ELR (cell line): ENCODE measurements around the gene GEN1.

Experiments used
- DNase-seq: peaks from one replicate; pipeline ENCODE4 v3.0.0-alpha.2; 2015; ENCODE audit warnings: low read depth

The GEN1 gene

DNA sequence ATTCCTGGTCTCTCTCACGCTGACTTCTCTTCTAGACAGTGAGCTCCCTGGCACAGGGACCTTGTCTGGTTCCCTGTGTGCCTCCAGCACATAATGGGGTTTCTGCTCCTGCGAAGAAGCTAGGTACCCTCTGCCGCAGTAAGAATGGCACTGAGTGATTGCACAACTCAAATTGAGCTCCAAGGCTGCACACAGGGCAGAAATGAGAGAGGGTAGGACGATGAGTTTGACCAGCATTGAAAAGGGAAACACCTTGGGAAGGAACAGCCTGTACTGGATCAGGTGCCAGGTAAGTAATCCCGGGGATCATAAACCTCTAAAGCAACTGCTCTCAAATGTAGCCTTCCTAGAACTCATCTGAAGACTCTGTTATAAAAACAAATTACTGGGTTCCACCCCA, 41.4 kb downstream of the GEN1 start:
- no peak for DNase-seq

DNA sequence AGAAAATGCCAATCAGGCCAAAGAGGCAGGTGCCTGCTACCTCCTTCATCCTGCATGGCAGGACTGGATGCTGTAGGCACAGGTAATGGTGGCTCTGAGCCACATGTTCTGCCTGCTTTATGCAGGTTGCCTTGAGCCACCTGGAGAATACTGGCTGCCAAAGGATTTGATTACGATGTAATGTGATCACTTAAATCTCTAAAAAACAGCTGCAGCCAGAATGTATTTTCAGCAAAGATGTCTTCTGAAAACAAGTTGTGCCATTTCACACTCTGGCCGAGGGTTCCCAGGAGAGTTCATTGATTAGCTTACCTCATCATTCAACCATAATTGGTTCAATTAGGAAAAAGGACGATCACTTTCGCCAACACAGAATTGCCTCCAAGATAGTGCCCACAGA, 44.4 kb downstream of the GEN1 start:
- DNase-seq, result no peak

DNA sequence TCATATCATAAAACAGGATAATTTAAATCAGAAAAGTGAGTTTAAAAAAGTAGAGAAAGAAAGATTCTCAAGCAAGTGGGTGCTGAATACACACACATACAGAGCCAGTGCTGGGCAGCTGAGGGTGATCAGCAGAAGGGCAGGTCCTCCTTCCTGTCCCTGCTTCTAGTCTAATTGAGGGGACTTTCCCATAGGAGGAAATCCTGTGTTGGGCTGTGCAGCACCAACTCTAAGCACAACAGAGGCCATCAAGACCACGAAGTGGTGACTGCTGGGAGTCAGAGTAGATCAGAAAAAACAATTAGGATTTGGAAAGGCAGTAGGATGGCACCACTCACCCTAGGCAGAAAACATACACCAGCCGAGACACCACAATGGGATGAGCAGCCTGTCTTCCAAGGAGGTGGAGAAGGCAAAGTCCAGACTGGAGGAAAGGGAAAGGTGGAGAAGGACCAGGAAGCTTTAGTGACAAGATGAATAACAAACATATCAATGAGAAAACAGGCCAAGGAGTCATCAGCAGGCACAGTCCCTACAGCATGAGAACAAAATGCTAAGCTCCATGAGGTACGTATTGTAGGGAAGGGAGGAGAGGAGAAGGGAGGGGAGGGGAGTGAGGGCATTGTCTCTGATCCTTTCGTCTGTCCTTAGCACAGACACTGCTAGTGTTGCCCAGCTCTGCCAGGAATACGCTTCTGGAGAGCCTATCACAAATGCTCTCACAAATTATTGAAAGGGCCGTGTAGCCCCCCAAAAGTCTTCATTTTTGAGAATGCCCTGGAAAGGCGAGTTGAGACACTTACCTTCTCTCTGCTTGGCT, 45.6 kb downstream of the GEN1 start:
- no peak for DNase-seq

DNA sequence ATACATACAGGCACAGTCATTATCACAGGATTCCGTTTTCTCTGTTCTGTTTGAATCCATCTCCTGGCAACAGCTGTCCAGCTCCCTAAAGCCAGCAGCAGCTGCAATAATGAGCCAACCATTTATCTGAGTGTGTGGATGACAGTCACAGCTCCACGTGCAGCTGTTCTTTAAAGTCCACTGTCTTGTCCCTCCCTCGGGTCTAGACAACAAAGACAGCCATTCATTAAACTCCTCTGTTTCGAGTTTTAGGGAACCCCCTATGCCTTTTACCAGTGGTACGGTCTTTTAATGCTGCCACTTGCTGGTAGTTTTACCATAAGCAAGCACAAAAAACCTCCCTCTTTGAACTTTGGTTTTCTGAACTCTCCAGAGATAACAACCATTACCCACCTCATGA, 46.3 kb downstream of the GEN1 start:
- no peak for DNase-seq

DNA sequence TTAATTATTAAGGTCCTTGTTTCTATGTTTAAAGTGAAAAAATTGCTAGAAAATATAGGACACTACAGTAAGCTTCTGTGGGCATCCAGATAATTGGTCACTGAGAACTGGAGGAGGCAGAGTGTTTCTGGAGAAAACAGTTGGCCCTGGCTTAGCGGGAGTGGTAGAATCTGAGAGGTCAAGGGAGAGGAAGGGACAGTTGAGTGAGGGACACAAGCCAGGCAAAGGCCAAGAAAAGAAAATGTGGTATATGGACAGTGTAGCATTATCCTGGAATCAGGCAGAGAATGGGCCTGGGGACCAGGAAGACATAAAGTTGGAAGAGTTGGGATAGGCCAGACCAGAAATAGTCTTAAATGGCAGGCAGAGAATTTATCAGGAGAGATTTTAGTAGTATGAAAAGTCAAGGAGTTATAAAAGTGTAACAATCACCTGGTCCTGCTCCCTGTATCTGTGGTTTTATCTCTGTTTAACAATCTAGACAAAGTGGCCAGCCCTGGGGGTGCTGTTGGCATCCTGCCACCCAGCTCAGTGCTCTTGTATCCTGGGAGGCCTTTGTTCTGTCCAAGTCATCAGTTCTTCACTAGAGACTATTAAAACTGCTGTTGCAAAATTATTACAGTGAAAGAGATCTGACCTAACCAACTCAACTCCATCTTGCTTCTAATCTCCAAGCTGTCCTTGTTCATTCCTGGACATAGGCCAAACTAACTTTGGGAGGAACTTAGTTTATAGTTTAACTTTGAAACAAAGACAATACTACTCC, 46.9 kb downstream of the GEN1 start:
- DNase-seq, result no peak

DNA sequence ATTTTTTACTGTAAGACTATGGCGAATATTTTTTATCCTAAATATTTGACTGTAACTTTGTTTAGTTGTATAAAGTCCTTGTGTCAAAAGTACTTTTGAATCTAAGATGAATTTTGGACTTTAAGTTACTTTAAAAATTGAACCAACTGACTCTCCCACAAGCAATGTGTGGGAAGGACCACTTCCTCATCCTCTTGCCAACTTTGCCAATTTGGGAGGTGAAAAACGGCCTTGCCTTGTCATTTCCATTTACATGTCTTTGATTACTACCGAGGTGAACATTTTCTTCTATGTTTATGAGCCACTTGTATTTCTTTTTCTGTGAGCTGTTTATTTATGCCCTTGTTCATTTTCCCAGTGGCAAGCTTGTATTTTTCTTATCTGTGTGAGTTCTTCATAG, 49.6 kb downstream of the GEN1 start:
- no peak for DNase-seq

DNA sequence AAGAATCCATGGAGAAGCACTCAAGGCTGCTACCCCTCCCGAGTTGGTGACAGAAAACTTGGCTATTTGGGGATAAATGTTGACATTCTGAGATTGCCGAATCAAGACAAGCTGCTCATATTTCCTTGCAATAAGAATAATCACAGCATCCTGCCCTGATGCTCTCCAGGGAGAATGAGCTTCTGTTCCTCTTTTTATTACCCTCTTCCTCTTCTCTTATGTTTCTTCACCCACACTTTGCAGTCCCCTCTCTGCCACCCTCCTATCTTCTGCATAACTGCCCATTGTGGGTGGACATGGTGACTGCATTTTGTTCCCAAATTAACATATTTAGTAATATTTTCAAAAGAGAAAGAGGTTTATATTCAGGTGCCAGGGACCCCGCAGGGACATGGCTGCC, 50.4 kb downstream of the GEN1 start:
- no peak for DNase-seq

DNA sequence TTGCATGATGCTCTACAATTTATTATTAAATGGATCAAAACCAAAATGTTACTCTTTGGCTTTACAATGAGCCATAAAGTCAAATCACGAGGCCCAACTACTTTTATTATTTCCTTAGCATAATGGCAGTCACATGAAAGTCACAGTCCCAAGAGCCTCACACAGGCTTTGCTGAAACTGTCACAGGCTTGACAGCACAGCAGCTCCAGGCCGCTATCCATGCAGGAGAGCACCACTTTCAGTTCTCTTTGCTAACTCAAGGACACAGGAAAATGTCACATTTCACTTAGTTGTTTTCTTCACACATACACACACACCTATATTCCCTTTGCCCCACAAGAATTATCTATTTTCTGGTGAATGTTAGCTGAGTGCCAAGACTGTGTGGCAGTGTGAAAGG, 51.2 kb downstream of the GEN1 start:
- DNase-seq, result no peak

DNA sequence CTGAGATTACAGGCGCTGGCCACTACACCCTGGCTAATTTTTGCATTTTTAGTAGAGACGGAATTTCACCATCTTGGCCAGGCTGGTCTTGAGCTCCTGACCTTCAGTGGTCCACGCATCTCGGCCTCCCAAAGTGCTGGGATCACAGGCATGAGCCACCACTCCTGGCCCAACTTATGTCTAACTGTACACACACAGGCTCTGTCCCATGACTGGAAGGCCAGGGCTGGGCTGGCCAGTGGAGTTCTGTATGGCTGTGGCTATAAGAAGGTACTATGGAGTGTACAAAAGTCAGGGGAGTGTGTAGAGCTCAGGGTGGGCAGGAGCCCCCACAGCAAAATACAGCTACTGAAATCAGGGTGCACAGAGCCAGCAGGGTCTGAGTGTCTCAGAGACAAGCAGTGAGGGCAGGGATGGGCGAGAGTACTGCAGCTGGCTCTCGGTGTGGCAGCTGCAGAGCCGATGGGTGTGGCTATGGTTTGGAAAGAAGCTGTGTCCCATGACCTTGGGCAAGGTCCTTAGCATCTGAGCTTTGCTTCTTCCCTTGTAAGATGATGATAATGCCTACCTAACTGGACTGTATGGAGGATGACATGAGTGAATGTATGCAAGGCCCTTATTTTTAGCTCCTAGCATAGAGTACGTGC, 51.9 kb downstream of the GEN1 start:
- no peak for DNase-seq

DNA sequence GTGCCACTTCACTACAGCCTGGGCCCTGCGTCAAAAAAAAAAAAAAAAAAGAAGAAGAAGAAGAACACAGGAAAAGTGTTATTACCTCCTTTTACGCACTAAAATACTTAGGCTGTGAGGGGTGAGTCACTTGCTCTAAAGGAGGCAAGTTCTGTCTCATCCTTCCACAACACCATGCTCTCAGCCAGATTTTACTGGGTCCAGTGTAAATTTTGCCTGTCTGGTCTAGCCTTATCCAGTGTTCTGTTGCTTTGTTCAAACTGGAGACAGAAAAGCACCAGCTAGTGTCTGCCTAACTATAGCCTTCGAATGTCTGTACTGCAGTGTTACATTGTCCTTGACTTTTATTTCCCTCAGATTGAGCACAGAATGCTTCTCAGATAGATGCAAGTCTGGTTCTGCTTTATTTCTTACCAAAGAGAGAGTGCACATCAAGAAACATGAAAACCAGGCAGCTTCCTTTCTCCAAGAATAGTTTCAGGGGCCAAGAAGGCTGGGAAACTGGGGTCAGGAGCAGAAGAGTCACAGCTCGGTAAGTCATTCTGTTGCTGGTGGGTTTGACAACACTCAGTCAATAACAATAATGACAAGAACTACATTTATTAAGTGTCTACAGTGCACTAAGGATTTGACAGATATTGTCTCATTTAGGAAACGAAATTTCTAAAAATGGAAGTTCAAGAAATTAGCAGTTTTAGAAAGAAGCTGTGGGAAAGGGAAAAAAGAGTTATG, 59.2 kb downstream of the GEN1 start:
- peak; percentile 8 for DNase-seq

DNA sequence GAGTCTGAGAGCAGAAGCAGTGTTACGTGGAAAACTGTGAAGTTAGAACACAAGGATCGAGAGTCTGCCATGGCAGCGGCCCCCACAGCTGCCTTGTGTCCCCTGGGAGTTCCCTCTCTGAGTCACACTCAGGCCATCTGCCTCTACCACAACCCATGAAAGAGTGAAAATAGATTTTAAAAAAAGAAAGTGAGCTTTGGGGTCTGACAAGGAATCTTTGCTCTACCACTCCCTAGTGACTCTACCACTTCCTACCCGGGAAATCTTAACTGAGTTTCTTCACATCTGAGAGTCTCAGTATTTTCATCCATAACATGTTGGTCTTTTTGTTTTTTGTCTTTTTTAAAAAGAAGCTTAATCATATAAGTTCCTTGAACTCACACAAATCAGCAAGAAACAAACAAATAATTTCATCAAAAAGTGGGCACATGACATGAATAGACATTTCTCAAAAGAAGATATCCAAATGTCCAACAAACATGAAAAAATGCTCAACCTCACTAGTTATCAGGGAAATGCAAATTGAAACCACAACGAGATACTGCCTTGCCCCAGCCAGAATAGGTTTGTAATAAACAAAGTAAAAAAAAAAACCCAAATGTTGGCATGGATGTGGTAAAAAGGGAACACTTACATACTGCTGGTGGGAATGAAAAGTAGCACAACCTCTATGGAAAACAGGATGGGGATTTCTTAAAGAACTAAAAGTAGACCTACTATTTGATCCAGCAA, 60.0 kb downstream of the GEN1 start:
- DNase-seq, result no peak

DNA sequence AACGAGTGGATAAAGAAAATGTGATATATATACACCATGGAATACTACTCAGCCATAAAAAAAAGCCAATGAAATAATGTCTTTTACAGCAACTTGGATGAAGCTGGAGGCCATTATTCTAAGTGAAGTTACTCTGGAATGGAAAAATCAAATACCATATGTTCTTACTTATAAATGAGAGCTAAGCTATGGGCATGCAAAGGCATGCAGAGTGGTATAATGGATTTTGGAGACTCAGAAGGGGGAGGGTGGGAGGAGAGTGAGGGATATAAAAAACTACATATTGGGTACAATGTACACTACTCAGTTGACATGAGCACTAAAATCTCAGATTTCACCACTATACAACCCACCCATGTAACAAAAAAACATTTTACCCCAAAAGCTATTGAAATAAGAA, 60.7 kb downstream of the GEN1 start:
- DNase-seq, result no peak

DNA sequence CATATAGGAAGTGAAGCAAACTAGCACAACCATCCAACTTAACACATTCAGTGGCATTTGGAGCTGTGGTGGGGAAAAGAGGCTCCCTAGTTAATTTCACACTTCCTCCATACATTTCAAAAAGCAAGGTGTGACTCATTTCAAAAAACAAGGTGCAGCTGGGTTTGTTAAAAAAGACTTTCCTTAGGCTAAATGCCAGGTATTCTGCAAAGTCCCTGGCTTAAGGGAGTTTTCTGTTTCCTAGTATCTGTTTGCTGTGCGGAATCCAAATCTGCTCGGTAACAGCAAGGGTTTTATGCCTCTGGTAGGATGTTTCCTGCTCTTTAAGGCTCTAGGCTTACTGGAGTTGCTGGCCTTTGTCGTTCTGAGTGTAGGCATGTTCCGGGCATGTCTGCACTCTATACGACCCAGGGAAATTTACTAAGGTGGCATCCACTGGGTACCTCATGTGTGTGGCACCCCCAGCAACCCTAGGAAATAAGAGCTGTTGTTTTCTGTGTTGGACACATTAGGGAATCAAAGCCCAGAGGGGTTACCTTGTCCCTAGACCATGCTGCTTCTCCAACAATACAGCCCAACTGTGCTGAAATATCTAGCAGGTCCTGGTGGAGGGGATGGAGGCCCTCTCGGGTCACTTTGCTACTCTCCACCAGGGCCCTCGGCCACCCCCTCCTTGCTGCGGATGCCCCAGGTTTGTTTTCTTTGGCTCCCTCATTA, 61.7 kb downstream of the GEN1 start:
- no peak for DNase-seq

DNA sequence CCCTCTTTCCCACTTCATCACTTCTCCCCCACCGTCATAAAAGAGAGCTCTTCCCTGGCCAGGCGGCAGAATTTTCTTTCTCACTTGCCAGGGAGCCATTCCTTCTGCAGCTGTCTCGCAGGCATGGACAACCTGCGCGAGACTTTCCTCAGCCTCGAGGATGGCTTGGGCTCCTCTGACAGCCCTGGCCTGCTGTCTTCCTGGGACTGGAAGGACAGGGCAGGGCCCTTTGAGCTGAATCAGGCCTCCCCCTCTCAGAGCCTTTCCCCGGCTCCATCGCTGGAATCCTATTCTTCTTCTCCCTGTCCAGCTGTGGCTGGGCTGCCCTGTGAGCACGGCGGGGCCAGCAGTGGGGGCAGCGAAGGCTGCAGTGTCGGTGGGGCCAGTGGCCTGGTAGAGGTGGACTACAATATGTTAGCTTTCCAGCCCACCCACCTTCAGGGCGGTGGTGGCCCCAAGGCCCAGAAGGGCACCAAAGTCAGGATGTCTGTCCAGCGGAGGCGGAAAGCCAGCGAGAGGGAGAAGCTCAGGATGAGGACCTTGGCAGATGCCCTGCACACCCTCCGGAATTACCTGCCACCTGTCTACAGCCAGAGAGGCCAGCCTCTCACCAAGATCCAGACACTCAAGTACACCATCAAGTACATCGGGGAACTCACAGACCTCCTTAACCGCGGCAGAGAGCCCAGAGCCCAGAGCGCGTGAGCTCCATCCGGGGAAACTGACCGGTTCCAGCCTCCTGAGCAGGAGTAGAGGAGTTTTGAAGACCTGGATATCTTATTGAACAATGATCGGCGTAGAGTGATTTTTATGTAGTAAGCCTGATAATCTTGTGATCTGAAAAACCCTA, 62.7 kb downstream of the GEN1 start, which contains the start of gene MSGN1:
Gene MSGN1, plus strand, starts transcription at position 65 of the 850 bp plus-strand sequence. Its CDS starts 59 bp downstream, at position 124.
- no peak for DNase-seq

DNA sequence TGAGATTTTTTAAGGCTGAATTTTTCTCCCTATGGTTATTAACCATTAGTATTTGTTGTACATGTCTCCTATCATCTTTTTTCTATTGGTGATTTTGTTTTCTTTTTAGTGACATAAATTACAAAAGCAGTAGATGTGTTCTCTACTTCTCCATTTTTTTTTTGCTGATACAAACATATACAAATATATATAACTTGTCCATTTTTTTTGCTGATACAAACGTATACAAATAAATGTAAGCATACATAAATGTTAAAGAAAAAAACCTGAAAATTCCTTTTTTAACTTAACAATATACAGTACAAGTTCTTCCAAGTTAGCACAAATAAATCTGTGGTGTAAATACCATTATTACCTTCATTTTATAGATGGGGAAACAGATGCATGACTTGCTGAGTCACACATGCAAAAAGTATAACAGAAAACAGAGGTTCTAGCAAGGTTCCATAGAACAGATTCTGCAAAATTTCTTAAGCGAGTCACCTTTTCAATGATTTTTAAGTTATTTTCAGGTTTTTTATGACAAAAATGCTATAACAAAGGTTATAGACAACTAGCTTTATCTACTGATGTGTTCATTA, 64.4 kb downstream of the GEN1 start:
- DNase-seq, result no peak

DNA sequence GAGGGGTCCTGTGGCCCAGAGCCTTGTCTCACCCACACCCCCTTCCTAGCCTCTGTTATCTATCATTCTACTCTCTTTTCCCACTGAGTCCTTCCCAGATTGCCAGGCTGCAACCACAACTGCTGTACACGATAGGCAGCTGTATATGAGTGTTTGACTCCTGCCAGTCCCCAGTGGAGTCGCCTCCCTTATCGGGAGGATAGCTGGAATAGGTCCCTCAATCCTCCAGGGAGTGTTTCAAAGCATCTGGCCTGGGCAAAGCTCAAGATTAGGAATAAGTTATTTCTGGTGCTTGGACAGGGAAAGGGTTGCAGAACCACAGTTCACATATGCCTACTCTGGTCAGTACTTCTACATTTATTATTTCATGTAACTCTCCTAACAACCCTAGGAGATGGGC, 67.1 kb downstream of the GEN1 start:
- no peak for DNase-seq

DNA sequence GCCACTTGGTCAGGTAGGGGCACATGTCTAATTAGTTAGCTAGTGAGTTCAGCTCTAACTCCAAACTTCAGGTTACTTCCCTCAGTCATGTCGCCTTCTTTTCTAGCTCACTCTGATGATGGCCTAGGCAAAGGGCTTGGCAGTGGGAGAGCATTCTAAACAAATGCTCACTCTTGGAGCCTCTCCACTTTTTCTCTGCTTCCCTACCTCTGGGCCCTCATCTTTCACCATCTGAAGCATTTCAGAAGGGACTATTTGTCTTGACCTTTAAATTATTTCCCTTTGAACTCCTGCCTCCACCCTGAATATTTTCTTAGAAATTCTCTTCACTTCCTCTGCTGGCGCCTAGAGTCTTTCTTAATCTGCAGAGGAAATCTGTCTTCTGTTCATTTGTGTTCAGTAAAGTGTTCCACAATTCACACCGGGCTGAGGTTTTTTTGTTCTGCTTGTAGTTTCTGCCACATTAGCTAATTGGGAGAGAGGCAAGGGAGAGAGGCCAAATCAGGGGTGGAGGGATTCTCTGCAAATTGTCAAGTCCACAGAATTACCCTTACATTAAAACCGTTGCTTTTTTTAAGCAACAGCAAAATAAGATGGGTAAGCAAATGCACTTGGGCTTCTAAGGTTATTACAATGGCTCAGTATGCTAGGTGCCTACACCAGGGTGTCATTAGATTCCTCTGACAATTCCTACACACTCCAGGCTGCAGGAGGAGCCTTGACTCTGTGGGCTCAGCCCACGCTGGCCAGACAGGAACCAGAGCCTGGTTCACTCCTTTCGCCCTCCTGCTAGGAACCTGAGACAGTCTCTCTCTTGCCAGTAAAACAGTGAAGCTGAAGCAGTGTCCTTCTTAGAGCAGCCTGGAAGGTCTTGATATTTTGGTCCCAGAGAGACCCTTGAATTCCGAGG, 67.9 kb downstream of the GEN1 start:
- DNase-seq, result no peak

DNA sequence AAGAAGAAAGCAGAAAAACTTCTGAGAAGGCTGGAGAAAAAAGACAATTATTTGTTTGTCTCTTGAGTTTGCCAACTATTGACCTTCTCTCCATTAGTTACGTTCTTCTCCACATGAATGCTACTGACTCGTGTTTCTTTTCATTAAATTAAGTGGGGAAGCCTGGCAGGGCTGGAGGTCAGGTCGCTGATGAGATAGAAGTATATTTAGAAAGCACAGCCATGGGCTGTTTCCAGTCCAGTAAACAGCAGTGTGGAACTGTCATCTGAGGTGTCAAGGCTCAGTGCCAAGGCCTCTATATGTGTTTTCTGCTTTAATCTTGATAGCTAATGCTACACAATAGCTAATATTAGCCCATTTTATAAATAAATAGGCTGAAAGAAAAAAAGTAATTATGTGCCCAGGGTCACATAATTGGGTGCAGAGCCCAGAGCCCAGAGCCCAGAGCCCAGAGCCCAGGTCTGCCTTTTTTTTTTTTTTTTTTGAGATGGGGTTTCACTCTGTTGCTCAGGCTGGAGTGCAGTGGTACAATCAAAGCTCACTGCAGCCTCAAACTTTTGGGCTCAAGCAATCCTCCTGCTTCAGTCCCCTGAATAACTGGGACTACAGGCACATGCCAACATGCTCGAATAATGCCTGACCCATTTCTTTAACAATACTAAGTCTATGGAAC, 68.6 kb downstream of the GEN1 start:
- no peak for DNase-seq
